ENCODE measurements around the gene RPS25.
A peak's percentile ranks its signal among the peaks of the same experiment; 100 is the strongest.

Gene RPS25

DNA sequence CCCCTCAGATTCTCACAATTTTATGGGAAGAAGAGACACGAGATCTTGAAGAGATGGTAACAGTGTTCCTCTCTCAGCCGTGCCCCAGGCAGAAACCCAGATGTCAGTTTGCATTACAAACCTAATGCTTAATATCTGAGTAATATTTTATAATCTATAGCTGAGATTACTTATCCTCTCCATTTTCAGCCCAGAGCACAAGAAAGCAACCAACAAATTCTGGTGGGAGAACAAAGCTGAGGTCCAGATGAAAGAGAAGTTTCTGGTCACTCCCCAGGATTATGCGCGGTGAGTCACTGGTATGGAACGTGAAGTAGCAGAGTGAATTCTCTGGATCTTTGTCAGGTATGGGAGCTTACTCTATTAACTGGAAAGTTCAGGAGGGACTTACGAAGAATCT is 19.3 kb downstream of the RPS25 start:
- Histone ChIP-seq H2AFZ (ENCODE audit: low read length) (no peak overlapping the region), H3K9me2 (replicated peaks; ENCODE audit: low read depth, low read length) (no peaks in the 10 kb centered on the region), H3F3A (ENCODE audit: low read depth) (no peaks in the 10 kb centered on the region), H3K27me3 (ENCODE audit: insufficient read depth, low read length, poor library complexity, severe bottlenecking) (no peaks in the 10 kb centered on the region), H3K9ac (ENCODE audit: low read depth, low read length, poor library complexity, severe bottlenecking) (peak overlapping the region; percentile 95), H3K9me3 (ENCODE audit: insufficient read depth, low read depth, low read length) (no peaks in the 10 kb centered on the region), H3K4me3 (ENCODE audit: low read length, poor library complexity, severe bottlenecking) (peak overlapping the region; percentile 86), H3K4me1 (ENCODE audit: insufficient read depth, low read length, poor library complexity, severe bottlenecking) (peaks cover 28% of the 10 kb centered on the region), H3K4me2 (ENCODE audit: low read depth, low read length, poor library complexity, severe bottlenecking) (peak overlapping the region; percentile 86), H4K20me1 (ENCODE audit: insufficient read depth, low read length, poor library complexity, severe bottlenecking) (peaks cover 10% of the 10 kb centered on the region), H3K36me3 (ENCODE audit: insufficient read depth, low read length) (peaks cover 3% of the 10 kb centered on the region; the same call in 1 of the 2 replicates), H3K79me2 (ENCODE audit: insufficient read depth, low read length) (peaks cover 57% of the 10 kb centered on the region)
- TF ChIP-seq, protein P1, sequence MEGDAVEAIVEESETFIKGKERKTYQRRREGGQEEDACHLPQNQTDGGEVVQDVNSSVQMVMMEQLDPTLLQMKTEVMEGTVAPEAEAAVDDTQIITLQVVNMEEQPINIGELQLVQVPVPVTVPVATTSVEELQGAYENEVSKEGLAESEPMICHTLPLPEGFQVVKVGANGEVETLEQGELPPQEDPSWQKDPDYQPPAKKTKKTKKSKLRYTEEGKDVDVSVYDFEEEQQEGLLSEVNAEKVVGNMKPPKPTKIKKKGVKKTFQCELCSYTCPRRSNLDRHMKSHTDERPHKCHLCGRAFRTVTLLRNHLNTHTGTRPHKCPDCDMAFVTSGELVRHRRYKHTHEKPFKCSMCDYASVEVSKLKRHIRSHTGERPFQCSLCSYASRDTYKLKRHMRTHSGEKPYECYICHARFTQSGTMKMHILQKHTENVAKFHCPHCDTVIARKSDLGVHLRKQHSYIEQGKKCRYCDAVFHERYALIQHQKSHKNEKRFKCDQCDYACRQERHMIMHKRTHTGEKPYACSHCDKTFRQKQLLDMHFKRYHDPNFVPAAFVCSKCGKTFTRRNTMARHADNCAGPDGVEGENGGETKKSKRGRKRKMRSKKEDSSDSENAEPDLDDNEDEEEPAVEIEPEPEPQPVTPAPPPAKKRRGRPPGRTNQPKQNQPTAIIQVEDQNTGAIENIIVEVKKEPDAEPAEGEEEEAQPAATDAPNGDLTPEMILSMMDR (conservative IDR thresholded peaks at IDR 0.05; ENCODE audit: low read length): no peak
- TF ChIP-seq EZH2phosphoT487 (IDR thresholded peaks at IDR 0.05; ENCODE audit: borderline replicate concordance): no peak

DNA sequence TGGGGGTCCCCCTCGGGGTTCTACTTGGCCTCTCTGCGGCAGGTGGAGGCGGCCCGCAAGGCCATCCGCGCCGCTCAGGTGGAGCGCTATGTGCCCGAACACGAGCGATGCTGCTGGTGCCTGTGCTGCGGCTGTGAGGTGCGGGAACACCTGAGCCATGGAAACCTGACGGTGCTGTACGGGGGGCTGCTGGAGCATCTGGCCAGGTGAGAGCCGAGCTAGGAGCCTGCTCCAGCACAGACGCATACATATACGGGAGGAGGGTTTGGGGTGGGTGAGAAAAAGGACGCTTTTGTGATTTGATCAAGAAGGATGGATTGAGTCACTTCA is 19.8 kb downstream of the RPS25 start:
- Histone ChIP-seq H3K27me3 (ENCODE audit: insufficient read depth, low read length, poor library complexity, severe bottlenecking) (no peaks in the 10 kb centered on the region), H4K20me1 (ENCODE audit: insufficient read depth, low read length, poor library complexity, severe bottlenecking) (peaks cover 10% of the 10 kb centered on the region), H3K9ac (ENCODE audit: low read depth, low read length, poor library complexity, severe bottlenecking) (peak overlapping the region; percentile 95), H3K9me2 (replicated peaks; ENCODE audit: low read depth, low read length) (no peaks in the 10 kb centered on the region), H3F3A (ENCODE audit: low read depth) (no peaks in the 10 kb centered on the region), H3K36me3 (ENCODE audit: insufficient read depth, low read length) (peaks cover 3% of the 10 kb centered on the region; the same call in 1 of the 2 replicates), H3K9me3 (ENCODE audit: insufficient read depth, low read depth, low read length) (no peaks in the 10 kb centered on the region), H3K4me2 (ENCODE audit: low read depth, low read length, poor library complexity, severe bottlenecking) (peak overlapping the region; percentile 86), H3K4me1 (ENCODE audit: insufficient read depth, low read length, poor library complexity, severe bottlenecking) (peaks cover 28% of the 10 kb centered on the region), H3K4me3 (ENCODE audit: low read length, poor library complexity, severe bottlenecking) (peak overlapping the region; percentile 86), H2AFZ (ENCODE audit: low read length) (peak overlapping the region; percentile 80), H3K79me2 (ENCODE audit: insufficient read depth, low read length) (peaks cover 57% of the 10 kb centered on the region)
- TF ChIP-seq EZH2phosphoT487 (IDR thresholded peaks at IDR 0.05; ENCODE audit: borderline replicate concordance): no peak
- TF ChIP-seq, protein P1 (conservative IDR thresholded peaks at IDR 0.05; ENCODE audit: low read length): no peak

DNA sequence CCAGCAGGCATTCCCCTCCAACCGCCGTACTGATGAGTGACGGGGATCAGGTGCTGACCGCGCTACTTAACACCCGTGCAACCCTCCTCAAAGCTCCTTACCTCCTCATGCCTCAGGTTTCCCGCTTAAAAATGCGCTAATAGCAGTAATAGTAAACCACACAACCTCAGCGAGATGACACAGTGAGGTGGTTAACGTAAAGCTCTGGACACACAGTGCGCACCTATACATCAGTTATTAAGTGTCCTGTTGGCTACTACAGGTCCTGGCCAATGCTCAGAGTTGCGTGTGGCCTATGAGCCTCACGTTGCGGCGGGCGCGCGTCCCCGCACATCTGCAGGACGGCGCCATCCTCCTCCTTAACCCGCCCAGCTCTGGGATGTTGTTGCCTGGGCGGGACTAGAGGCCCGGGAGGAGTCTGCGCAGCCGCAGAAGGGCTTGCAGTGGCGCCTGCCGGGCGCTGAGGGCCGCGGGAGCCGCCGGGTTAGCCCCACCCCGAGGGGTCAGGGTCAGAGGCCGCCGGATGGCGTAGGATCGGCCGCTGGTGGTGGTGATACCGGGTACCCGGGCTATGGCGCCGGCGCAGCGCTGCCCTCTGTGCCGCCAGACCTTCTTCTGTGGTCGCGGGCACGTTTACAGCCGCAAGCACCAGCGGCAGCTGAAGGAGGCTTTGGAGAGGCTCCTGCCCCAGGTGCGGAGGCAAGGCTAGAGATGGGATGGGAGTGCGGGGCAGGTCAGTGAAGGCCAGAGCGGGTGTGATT is 20.3 kb downstream of the RPS25 start, which contains the start of gene CENATAC:
Gene CENATAC, plus strand, starts transcription at position 512 of the 761 bp plus-strand sequence. Its CDS starts 60 bp downstream, at position 572.
- H3K4me3 ChIP-seq (ENCODE audit: low read length, poor library complexity, severe bottlenecking): peak within 1 kb of the TSS; percentile 86
- no peaks in the 10 kb centered on the region for H3K27me3 ChIP-seq (ENCODE audit: insufficient read depth, low read length, poor library complexity, severe bottlenecking)
- H3K4me2 ChIP-seq (ENCODE audit: low read depth, low read length, poor library complexity, severe bottlenecking): peak within 1 kb of the TSS; percentile 86
- TF ChIP-seq, protein P1 (conservative IDR thresholded peaks at IDR 0.05; ENCODE audit: low read length): no peak; the same call in 1 of the 2 replicates
- no peak for TF ChIP-seq EZH2phosphoT487 (IDR thresholded peaks at IDR 0.05; ENCODE audit: borderline replicate concordance)
- no peaks in the 10 kb centered on the region for H3K9me3 ChIP-seq (ENCODE audit: insufficient read depth, low read depth, low read length)
- peaks cover 10% of the 10 kb centered on the region for H4K20me1 ChIP-seq (ENCODE audit: insufficient read depth, low read length, poor library complexity, severe bottlenecking)
- H3K9me2 ChIP-seq (replicated peaks; ENCODE audit: low read depth, low read length): no peaks in the 10 kb centered on the region
- no peaks in the 10 kb centered on the region for H3F3A ChIP-seq (ENCODE audit: low read depth)
- peak within 1 kb of the TSS; percentile 95 for H3K9ac ChIP-seq (ENCODE audit: low read depth, low read length, poor library complexity, severe bottlenecking)
- peaks cover 28% of the 10 kb centered on the region for H3K4me1 ChIP-seq (ENCODE audit: insufficient read depth, low read length, poor library complexity, severe bottlenecking)
- peak within 1 kb of the TSS; percentile 80 for H2AFZ ChIP-seq (ENCODE audit: low read length)
- no peaks in the 10 kb centered on the region for H3K36me3 ChIP-seq (ENCODE audit: insufficient read depth, low read length)
- H3K79me2 ChIP-seq (ENCODE audit: insufficient read depth, low read length): peaks cover 57% of the 10 kb centered on the region
